Measurements from ENCODE around the gene CREB3L4.
A peak's percentile ranks its signal among the peaks of the same experiment; 100 is the strongest.

The CREB3L4 gene

DNA sequence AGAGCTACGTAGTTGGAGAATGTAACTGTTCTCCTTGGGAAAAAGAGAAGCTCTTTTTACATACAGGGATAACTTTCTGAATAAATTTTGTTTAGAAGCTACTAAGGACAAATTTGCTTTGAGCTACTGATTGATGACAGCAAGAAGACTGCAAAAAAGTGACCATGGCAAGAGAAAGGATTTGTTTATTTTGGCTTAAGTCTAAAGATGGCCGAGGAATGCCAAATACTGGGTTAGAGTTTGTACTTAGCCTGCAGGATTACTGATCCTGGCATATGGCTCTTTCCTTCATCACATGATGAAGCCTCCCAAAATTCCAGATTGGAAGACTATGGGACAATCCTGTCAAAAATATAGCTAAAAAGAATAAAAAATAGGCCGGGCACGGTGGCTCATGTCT lies 51.6 kb downstream of the CREB3L4 start:
- no peak overlapping the region for H3K18ac ChIP-seq (ENCODE audit: low read length)
- no CpG with 5 or more reads among the region's 4 CpGs for WGBS, 2 donors (ENCODE audit: extremely low coverage in 2 of 2, insufficient read length in 2 of 2, insufficient replicate concordance in 1 of 2)
- H2BK5ac ChIP-seq (ENCODE audit: low read length): no peak overlapping the region
- H2BK12ac ChIP-seq (ENCODE audit: low read length): no peak overlapping the region
- no peak overlapping the region for H4K91ac ChIP-seq (ENCODE audit: low read depth, low read length, poor library complexity)
- no peaks in the 10 kb centered on the region for H3K36me3 ChIP-seq (replicated peaks in 1 of 2; ENCODE audit: control insufficient read depth in 2 of 2, insufficient read depth in 2 of 2, low read length in 2 of 2)
- H4K8ac ChIP-seq (ENCODE audit: low read depth, low read length): no peak overlapping the region
- H3K4ac ChIP-seq (ENCODE audit: low read length): no peak overlapping the region
- H2BK15ac ChIP-seq (ENCODE audit: low read length): no peak overlapping the region
- no peaks in the 10 kb centered on the region for H3K79me1 ChIP-seq (ENCODE audit: low read depth, low read length)
- H3K9ac ChIP-seq (ENCODE audit: low read depth, low read length, poor library complexity): no peak overlapping the region
- no peak overlapping the region for H2AK5ac ChIP-seq (ENCODE audit: low read depth, low read length)
- no peak for DNase-seq (ENCODE audit: low spot score)
- H3K14ac ChIP-seq (ENCODE audit: low read length): no peak overlapping the region
- no peaks in the 10 kb centered on the region for H3K9me3 ChIP-seq (replicated peaks in 1 of 2; ENCODE audit: control insufficient read depth in 2 of 2, insufficient read depth in 1 of 2, low read depth in 1 of 2, low read length in 2 of 2)
- no peak overlapping the region for H3K4me2 ChIP-seq (ENCODE audit: insufficient read depth, low read length, poor library complexity, severe bottlenecking)
- H3K4me3 ChIP-seq (ENCODE audit: low read length in 2 of 2): no peak overlapping the region
- no peaks in the 10 kb centered on the region for H3K27me3 ChIP-seq (ENCODE audit: control insufficient read depth in 3 of 3, insufficient read depth in 3 of 3, low read depth in 1 of 3, low read length in 3 of 3)
- H2BK120ac ChIP-seq (ENCODE audit: low read depth, low read length): no peak overlapping the region
- no peak overlapping the region for H3K27ac ChIP-seq (replicated peaks; ENCODE audit: low read length)
- H3K23ac ChIP-seq (ENCODE audit: low read depth, low read length, poor library complexity): no peak overlapping the region
- H2AFZ ChIP-seq (ENCODE audit: low read length): no peak overlapping the region
- no peaks in the 10 kb centered on the region for H3K4me1 ChIP-seq (ENCODE audit: control insufficient read depth in 2 of 2, insufficient read depth in 1 of 2, low read depth in 1 of 2, low read length in 2 of 2)

GRCh38 chr1:154019940-154020339 lies 52.2 kb downstream of the CREB3L4 start:
- no CpG with 5 or more reads among the region's 1 CpG for WGBS, 2 donors (ENCODE audit: extremely low coverage in 2 of 2, insufficient read length in 2 of 2, insufficient replicate concordance in 1 of 2)
- Histone ChIP-seq H2BK5ac (ENCODE audit: low read length) (no peak overlapping the region), H3K27me3 (ENCODE audit: control insufficient read depth in 3 of 3, insufficient read depth in 3 of 3, low read depth in 1 of 3, low read length in 3 of 3) (no peaks in the 10 kb centered on the region)

More at GRCh38 chr1:154019940-154020339, 52.2 kb downstream of the CREB3L4 start:
- Histone ChIP-seq H3K14ac (ENCODE audit: low read length) (no peak overlapping the region), H3K4ac (ENCODE audit: low read length) (no peak overlapping the region), H2BK12ac (ENCODE audit: low read length) (no peak overlapping the region), H4K91ac (ENCODE audit: low read depth, low read length, poor library complexity) (no peak overlapping the region), H3K9me3 (replicated peaks in 1 of 2; ENCODE audit: control insufficient read depth in 2 of 2, insufficient read depth in 1 of 2, low read depth in 1 of 2, low read length in 2 of 2) (no peaks in the 10 kb centered on the region), H3K4me3 (ENCODE audit: low read length in 2 of 2) (no peak overlapping the region), H3K4me2 (ENCODE audit: insufficient read depth, low read length, poor library complexity, severe bottlenecking) (no peak overlapping the region), H3K18ac (ENCODE audit: low read length) (no peak overlapping the region), H2AFZ (ENCODE audit: low read length) (no peak overlapping the region), H3K79me1 (ENCODE audit: low read depth, low read length) (no peaks in the 10 kb centered on the region), H2AK5ac (ENCODE audit: low read depth, low read length) (no peak overlapping the region), H2BK120ac (ENCODE audit: low read depth, low read length) (no peak overlapping the region), H3K9ac (ENCODE audit: low read depth, low read length, poor library complexity) (no peak overlapping the region), H3K27ac (replicated peaks; ENCODE audit: low read length) (no peak overlapping the region), H3K23ac (ENCODE audit: low read depth, low read length, poor library complexity) (no peak overlapping the region), H3K36me3 (replicated peaks in 1 of 2; ENCODE audit: control insufficient read depth in 2 of 2, insufficient read depth in 2 of 2, low read length in 2 of 2) (no peaks in the 10 kb centered on the region), H3K4me1 (ENCODE audit: control insufficient read depth in 2 of 2, insufficient read depth in 1 of 2, low read depth in 1 of 2, low read length in 2 of 2) (no peaks in the 10 kb centered on the region), H2BK15ac (ENCODE audit: low read length) (no peak overlapping the region), H4K8ac (ENCODE audit: low read depth, low read length) (no peak overlapping the region)
- DNase-seq (ENCODE audit: low spot score): no peak

Small RNA genes lying within 50 kb of the gene (small RNA-seq; reads per million reads assigned to genes)
- 16.2 reads per million, percentile 74 among the genes with 10 or more reads in this experiment for gene MIR6737 (ENCODE audit: insufficient read depth)

All from neuronal stem cell (in vitro differentiated cells).